HFFc6 (cell line): ENCODE data around the gene JAZF1. TPM values are rescaled to one million over a fixed set of nuclear protein-coding genes. Genes with fewer than 3 reads are reported as not detected.

ENCODE experiments used
- DNase-seq: peaks from one replicate; pipeline ENCODE4 v3.0.0-alpha.2; 2018
- H3K27ac Mint-ChIP-seq: 2 replicates; pipeline ENCODE4 v1.8.0; 2020; ENCODE audit warnings: mild to moderate bottlenecking, mixed read lengths
- H3K27me3 Mint-ChIP-seq: 2 replicates; pipeline ENCODE4 v1.8.0; 2021; ENCODE audit warnings: mild to moderate bottlenecking, moderate library complexity, mixed read lengths; ENCODE audit not compliant: insufficient read depth
- H3K36me3 Mint-ChIP-seq: 2 replicates; pipeline ENCODE4 v1.8.0; 2021; ENCODE audit warnings: low read depth, mixed read lengths
- H3K4me1 Mint-ChIP-seq: 2 replicates; pipeline ENCODE4 v1.8.0; 2020; ENCODE audit warnings: low read depth, mixed read lengths
- H3K4me3 Mint-ChIP-seq: 2 replicates; pipeline ENCODE4 v1.8.0; 2020; ENCODE audit warnings: mild to moderate bottlenecking, moderate library complexity, mixed read lengths
- H3K9me3 Mint-ChIP-seq: 2 replicates; pipeline ENCODE4 v1.8.0; 2020; ENCODE audit warnings: mild to moderate bottlenecking, mixed read lengths
- total RNA-seq, 6 experiments: library from RNA; stranded (reverse); fragmentation: NEBNext Ultra II Directional; extraction: Animal tissue kit (Norgen Biotek cat#: 25700); gene quantifications; 2 replicates in 1 of 6; 3 replicates in 5 of 6; pipeline ENCODE4 v1.2.3, GENCODE V29; 2021
- TF ChIP-seq, protein P1 (sequence below): fragments of 200-600 bp; sonication (generic); IDR thresholded peaks from 2 replicates; pipeline ENCODE4 v1.5.0; 2021; ENCODE audit warnings: antibody characterized with exemption, mild to moderate bottlenecking

The JAZF1 gene
- total RNA-seq, 6 experiments from 2014 or later, result 17.5 to 26.3 (median 21.4) TPM

DNA sequence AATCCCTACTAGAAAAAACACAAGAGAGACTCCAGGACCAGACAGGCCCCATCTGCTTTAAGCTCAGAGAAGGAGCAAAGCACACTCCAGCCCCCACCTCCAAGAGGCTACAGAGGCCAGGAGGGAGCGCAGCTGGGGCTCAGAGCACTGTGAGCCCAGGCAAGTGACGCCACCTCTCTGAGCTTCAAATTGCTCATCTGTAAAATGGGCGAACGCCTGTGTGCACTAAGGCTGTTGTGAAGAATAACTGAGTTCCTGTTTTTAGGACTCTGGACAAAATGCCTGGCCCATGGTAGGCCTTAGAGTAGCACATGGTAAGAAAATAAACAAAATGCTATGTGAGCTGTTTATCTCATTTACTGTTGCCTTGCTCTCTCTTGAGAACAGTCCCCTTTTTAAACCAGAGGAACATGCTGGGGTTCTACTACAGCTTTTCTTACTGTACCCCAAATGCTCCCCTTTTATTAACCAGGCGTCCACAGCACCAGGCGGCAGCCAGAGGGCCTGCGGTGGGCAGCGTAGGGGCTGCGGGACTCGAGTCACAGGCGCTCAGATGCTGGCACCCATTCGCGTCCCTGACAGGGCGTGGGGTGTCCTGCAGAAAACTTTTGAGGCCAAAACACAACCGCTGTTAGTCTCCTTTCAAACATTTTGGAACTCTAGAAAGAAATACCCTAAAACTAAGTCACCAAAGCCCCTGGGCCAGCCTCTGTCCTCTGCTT lies 336.9 kb downstream of the JAZF1 start:
- peaks cover 15% of the 10 kb centered on the region for H3K4me1 Mint-ChIP-seq
- 0 out of 2 replicates have a peak, but pooled peaks cover 1% of the 10 kb centered on the region for H3K36me3 Mint-ChIP-seq
- no peak overlapping the region for H3K27ac Mint-ChIP-seq
- H3K9me3 Mint-ChIP-seq, result no peaks in the 10 kb centered on the region
- no peak overlapping the region for H3K4me3 Mint-ChIP-seq
- H3K27me3 Mint-ChIP-seq, result peaks cover 2% of the 10 kb centered on the region; the same call in 1 of the 2 replicates
- DNase-seq, result no peak
- TF ChIP-seq, protein P1, sequence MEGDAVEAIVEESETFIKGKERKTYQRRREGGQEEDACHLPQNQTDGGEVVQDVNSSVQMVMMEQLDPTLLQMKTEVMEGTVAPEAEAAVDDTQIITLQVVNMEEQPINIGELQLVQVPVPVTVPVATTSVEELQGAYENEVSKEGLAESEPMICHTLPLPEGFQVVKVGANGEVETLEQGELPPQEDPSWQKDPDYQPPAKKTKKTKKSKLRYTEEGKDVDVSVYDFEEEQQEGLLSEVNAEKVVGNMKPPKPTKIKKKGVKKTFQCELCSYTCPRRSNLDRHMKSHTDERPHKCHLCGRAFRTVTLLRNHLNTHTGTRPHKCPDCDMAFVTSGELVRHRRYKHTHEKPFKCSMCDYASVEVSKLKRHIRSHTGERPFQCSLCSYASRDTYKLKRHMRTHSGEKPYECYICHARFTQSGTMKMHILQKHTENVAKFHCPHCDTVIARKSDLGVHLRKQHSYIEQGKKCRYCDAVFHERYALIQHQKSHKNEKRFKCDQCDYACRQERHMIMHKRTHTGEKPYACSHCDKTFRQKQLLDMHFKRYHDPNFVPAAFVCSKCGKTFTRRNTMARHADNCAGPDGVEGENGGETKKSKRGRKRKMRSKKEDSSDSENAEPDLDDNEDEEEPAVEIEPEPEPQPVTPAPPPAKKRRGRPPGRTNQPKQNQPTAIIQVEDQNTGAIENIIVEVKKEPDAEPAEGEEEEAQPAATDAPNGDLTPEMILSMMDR, result no peak

DNA sequence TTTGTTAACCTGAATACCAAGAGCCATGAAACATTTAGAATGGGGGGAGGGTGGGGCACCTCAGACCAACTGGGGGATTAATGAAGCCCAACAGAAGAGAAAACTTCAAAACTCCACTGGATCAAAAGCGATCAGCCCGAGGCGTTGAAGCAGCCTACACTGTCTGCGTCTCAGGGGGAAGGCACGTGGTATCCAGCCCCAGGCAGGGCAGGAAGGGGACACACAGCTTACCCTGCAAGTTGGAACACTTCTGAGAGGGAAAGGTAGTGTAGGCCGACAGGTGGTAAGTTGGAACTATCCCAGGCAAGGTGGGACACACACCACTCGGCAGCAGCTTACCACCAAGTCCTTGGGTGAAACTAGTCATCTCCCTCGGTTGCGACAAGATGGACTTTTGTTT lies 337.7 kb downstream of the JAZF1 start:
- Mint-ChIP-seq H3K36me3 (0 out of 2 replicates have a peak, but pooled peaks cover 4% of the 10 kb centered on the region), H3K9me3 (no peaks in the 10 kb centered on the region), H3K27ac (no peak overlapping the region; the same call in 1 of the 2 replicates), H3K4me1 (peaks cover 15% of the 10 kb centered on the region), H3K27me3 (peaks cover 10% of the 10 kb centered on the region; the same call in 1 of the 2 replicates), H3K4me3 (no peak overlapping the region)
- TF ChIP-seq, protein P1, result no peak
- DNase-seq, result no peak

DNA sequence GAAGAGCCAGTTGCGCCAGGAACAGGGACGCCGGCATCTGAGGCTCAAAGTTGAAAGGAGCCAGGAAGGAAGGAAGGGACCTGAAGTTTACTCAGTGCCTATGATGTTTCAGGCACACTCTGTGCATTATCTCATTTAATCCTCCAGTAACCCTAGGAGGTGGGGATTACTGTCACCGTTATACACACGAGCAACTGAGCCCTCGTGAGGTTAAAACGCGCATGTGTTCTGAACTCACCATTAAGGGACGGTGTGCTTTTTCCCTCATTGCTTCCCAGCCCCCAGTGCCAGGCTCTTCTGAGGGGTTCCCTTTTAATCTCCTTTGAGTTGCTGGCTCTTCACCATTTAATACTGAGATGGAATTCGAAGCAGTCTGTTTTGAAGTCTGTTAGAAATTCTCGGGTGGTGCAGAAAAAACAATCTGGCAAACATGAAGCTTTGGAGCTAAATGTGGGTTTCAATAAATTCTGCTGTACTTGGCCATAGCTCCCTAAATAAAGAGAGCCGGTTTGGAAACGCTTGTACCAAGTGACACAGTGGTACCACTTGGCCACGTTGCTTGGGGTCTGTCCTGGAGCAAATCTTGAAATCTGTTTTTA lies 338.4 kb downstream of the JAZF1 start:
- Mint-ChIP-seq H3K4me3 (no peak overlapping the region; the same call in 1 of the 2 replicates), H3K27me3 (peaks cover 13% of the 10 kb centered on the region; the same call in 1 of the 2 replicates), H3K36me3 (0 out of 2 replicates have a peak, but pooled peaks cover 4% of the 10 kb centered on the region), H3K27ac (no peak overlapping the region; the same call in 1 of the 2 replicates), H3K9me3 (no peaks in the 10 kb centered on the region), H3K4me1 (peaks cover 15% of the 10 kb centered on the region)
- TF ChIP-seq, protein P1, result no peak
- no peak for DNase-seq

DNA sequence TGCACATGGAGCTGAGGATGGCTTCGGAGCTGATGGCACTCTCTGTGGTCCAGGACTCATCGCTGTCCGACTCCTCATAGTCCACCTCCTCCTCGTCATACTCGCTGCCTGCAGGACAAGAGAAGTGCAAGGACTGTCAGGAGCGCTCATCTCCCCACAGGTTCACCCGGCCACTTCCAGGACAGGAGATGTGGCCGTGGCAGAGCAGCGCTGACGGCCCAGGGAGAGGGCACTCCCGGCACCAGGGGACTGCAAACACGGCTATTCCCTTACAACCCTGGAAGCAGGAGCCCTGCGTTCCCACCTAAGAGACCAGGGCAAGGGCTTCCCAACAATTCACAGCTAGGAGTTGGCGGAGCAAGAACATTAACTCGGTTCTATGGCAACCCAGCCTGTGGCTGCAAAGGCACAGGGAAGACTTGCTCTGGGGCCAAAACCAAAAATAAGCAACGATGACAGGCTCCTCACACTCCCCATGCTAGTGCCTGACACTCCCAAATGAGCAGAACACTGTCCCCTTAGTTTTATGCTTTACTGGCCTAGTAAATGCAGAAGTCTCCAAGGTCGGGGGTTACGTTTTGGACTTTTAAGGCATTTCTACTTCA lies 339.7 kb downstream of the JAZF1 start:
- no peak overlapping the region for H3K4me3 Mint-ChIP-seq
- no peaks in the 10 kb centered on the region for H3K9me3 Mint-ChIP-seq

DNA sequence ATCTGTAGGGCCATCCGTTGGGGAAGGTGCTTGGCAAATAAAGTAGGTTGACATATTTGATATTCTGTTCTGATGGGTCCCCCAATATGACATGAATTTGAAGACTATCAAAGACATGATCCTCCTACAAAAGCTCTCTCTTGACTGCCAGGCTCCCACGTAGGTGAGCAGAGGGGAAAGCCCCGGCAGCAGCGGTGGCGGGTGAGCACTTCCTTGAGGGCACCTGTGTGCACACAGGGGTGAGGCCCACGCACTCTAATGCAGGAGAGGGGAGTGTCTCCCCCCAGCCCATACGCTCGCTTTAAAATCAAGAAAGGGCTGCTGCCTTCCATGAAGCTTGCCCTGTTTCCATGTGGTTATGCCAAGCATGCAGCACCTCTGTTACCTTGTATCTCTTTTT lies 340.3 kb downstream of the JAZF1 start:
- H3K4me3 Mint-ChIP-seq, result no peak overlapping the region
- H3K27me3 Mint-ChIP-seq, result peaks cover 12% of the 10 kb centered on the region; the same call in 1 of the 2 replicates
- H3K4me1 Mint-ChIP-seq, result peaks cover 15% of the 10 kb centered on the region
- H3K36me3 Mint-ChIP-seq, result 0 out of 2 replicates have a peak, but pooled peaks cover 4% of the 10 kb centered on the region
- TF ChIP-seq, protein P1, result no peak
- DNase-seq, result no peak
- H3K27ac Mint-ChIP-seq, result no peak overlapping the region
- no peaks in the 10 kb centered on the region for H3K9me3 Mint-ChIP-seq

More for the DNA sequence above, 339.7 kb downstream of the JAZF1 start:
- TF ChIP-seq, protein P1, result no peak
- no peak for DNase-seq
- H3K27ac Mint-ChIP-seq, result no peak overlapping the region
- peaks cover 12% of the 10 kb centered on the region; the same call in 1 of the 2 replicates for H3K27me3 Mint-ChIP-seq
- H3K36me3 Mint-ChIP-seq, result 0 out of 2 replicates have a peak, but pooled peaks cover 4% of the 10 kb centered on the region
- peaks cover 15% of the 10 kb centered on the region for H3K4me1 Mint-ChIP-seq
